HG02610 (cell line): ENCODE measurements around the gene CNTF.

Source experiments
- ATAC-seq: cut with Tn5 transposase; IDR thresholded peaks from one replicate; pipeline ENCODE4 v1.9.1; 2021; ENCODE audit warnings: mild to moderate bottlenecking, moderate library complexity; ENCODE audit not compliant: unreplicated experiment

The CNTF gene

DNA sequence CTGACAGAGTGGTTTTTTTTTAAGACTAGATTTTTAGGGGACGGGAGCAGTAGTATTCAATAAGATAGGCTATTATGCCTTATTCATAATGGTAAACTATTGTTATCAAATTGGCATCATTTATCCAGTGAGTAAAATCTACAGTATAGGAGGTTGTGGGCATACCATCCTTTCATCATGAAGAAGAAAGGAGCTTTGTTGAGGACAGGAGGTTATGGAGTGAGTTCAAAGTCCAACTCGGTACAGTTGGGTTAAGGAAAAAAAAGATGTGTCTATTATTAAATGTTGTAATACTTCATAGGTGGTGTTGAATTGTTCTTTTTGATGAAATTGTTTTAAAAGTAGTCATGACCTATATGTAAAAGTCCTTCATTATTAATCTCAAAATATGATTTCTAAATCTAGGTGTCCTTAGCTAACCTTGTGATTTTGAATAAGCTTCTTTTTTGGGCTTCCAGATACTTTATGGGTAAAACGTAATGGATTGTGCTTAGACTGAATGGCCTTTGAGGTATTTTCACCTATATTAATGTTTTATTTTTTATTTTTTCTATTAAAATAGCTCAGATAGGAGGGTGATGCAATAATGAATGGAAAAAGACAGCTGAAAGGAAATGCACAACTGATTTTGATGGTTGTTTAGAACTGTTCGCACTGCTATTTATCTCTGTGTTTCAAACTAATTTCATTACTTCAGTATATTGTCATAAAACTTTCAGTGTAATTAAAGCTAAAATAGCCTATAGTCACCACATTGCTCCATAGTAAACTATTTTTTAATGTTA, 15.3 kb upstream of the CNTF start:
- no peak for ATAC-seq

DNA sequence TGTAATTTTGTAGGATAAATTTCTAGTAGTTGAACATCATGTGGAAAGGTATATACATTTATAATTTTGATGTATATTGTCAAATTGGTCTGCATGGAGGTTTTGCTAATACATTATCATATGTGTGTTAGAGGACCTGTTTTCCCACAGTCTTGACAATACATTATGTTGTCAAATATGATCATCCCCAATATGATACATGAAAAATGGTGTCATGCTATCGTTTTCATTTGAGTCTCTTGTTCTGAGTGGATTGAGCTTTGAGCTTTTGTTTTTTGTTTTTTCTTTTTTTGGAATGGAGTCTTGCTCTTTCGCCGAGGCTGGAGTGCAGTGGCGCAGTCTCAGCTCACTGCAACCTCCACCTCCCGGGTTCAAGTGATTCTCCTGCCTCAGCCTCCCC, 14.1 kb upstream of the CNTF start:
- ATAC-seq: no peak

DNA sequence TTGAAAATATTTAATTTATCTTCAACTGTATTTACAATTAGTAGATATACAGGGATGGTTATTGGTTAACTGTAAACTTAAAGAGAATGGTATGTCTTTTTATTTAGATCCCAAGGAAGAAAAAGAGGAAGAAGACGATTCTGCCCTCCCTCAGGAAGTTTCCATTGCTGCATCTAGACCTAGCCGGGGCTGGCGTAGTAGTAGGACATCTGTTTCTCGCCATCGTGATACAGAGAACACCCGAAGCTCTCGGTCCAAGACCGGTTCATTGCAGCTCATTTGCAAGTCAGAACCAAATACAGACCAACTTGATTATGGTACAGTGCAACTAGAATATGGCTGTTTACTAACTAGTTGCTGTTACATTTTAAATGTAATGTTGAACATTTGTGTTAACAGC, 12.7 kb upstream of the CNTF start:
- no peak for ATAC-seq

DNA sequence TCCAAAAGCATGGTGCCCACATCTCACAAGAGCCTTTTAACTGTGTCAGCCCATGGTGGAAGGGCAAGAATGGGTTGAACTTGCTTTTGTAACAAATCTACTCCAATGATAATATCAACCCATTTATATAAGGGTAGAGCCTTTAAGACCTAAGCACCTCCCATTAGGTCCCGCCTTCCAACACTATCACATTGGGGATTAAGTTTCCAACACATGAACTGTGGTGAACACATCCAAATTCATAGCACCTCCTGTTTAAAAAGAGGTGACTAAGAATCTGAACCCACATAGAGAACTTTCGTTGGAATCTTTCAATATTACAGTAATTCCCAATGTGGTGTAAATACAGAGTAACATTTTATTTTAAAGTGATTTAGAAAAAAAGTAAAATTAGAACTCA, 9.2 kb upstream of the CNTF start:
- ATAC-seq: no peak

DNA sequence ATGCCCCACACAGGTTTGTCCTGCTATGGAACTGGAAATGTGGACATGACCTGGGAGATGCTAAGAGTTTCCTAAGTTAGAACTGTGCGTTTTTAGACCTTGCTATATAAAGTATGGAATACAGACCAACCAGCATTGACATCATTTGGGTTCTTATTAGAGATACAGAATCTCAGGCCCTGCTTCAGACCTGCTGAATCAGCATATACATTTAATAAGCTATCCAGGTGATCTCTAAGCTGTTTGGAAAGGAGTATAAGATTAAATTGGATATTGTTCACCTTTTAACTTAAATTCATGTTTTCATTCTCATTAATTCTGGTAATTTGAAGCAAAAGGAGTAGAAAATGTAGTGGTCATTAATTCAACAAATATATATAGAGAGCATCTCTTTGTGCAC, 6.9 kb upstream of the CNTF start:
- no peak for ATAC-seq

DNA sequence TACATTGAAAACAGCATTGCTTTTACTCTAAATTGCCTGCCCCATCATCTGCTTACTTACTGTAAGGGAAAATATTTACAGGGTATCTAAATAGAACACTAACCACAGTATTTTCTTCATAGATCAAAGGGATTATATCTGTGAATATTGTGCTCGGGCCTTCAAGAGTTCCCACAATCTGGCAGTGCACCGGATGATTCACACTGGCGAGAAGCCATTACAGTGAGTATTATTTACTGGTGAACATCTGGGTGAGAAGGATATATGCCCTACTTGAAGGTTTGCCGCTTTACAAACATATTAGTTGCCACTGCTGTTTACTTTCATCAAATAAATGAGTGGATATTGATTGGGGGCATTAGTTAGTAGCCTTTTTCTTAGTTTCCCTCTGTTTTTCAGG, 5.9 kb upstream of the CNTF start:
- ATAC-seq: no peak

DNA sequence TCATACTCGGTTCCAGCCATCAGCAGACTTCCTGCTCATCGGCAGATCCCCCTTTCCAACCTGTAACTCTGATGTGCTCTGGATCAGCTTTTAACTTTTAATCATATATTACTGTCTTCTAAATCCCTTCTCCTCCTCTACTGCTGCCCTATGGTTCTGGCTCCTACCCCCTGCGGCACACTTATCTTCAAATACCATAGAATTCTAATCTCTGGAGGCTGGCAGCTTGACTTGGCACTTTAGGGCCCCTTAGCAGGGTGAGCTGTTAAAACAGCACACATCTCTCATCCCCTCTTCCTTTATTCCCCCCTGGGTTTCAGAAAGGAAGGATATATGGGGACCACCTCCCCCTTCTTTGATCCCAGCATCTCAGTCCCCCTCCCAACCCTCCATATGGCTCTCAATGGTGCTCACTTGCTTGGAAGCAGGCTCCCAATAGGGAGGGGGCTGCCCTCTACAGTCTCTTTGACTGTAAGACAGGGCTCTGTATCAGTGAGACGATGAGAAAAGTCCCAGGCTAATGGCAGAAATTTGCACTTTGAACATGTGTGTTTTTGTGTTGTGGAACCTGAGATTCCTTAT, 4.4 kb upstream of the CNTF start:
- peak; percentile 34 for ATAC-seq

DNA sequence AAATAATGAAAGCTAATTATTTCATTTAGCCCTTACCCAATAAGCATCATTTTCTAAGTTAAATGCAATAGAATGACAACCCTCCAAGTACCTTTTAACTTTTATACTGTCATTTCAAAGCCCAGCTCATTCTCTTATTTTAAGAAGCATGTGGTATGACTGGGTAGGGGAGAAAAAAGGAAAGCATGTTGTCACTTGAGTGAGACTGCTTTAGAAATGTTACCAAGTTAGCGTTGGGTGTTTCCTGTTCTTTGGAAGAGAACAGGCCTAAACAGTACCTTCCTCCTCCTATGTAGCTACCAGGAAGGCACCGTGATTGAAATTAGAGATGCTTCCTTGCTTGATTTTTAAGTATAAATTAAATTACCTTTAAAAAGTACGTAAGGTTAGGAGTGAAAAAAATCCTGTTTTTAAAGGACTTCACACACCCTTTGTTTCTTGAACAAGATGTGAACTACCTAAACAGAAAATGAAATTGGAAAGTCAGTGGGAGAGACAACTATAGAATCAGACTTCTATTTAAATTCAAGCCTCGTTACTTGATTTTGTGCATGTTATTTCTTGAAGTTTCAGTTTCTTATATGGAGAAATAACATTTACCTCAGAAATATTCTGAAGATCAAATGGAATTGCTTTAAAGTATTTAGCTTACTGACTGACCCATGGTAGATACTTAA, 741 bp upstream of the CNTF start:
- ATAC-seq: peak; percentile 61

DNA sequence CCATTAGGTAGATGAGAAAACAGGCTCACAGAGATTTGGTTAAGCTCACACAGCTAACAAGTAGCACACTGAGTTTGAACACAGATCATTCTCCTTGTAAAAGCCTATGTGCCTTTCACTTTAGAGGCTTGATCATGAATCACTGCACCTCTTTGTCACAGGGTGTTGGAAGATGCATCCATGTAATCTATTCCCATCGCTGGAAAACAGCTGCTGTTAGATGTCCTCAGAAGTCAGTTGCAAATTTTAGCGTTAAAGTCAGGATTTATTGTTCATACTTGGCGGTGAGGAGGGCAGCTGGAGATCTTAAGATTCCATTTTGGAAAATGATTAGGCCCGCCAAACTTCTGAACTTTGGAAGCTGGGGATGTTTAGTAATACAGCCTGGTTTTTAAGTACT, 2.6 kb downstream of the CNTF start:
- ATAC-seq: no peak

DNA sequence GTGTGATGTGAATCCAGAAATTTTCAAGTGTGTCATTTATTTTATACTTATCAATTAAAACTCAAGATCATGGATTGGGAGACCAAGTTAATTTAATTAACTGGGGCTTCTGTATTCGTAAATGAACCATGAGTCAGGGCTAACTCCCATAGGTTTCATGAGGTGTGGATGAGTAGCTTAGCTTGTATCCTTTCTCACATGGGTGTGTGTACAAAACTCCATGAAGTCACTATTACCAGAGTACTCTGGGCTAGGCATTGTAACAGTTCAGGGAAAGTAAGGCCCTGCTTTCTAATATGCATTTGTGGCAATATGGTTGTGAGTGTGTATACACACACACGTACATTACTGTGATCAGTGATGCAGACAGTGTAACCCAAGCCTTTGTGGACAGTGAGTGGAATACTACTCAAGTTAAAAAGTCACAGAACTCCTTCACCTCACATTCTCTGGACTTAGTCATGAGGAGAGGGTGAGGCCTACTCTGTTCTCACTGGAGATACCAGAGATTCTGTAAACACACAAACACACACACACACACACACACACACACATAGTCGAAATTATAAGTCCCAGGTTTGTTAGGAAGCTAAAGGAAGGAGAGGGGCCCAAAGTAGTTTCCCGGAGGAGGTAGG, 3.5 kb downstream of the CNTF start:
- ATAC-seq: no peak

DNA sequence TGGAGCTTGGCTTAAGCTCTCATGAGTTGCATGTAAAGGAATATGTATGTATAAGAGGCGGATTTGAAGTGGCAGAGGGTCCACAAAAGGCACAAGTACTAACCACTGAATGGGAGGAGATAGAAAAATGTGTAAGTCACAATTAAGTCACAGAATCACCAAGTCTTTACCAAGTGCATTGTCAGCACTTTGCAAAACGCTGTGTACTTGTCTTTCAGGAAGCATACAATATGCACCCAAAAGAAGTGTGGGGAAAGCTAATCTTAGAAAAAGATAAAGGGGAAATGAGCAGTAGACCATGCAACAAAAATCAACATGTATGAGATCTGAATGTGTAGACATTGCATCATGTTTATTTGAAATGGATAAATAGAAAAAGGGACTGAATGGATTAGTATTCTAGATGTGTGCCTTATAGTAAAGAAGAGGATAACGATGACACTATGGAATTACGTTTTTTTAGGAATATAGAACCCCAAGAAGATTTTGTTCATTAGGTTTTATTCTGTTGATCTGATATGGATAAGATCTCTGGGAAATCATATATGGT, 4.5 kb downstream of the CNTF start:
- ATAC-seq: no peak

DNA sequence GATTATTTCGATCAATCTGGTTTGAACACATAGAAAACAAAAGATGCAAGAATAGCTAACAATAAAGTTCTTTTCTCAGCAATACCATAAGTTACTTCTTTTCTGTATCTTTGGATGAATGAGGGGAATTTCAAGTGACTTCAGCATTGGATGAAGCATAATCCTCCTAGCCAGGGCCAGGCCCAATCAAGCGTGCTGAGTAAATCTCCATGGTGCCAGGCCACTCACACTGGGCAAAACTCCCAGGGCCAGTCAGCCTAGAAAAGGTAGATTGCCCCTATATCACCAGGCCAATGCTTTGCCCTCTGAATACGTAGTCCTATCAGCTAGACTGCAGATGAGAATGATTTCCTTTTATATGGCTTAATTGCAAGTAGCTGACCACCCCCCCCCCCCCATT, 6.0 kb downstream of the CNTF start:
- no peak for ATAC-seq

DNA sequence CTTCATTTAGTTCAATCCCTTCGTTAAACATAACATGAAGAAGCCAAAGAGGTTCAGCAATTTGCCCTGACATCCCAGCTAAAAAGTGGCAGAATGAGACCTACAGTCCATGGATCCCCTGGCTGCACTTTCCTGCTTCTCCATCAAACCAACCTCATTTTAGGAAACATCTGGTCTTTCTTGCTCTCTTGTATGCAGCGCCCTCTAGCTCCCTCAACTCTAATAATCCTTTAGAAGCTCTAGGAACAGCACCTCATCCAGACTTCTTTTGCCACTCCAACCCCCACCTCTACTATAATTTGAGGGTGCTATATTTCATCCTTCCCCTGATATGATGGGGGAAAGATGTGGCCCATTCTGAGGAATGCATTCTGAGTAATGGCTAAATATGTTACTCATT, 7.4 kb downstream of the CNTF start:
- no peak for ATAC-seq

DNA sequence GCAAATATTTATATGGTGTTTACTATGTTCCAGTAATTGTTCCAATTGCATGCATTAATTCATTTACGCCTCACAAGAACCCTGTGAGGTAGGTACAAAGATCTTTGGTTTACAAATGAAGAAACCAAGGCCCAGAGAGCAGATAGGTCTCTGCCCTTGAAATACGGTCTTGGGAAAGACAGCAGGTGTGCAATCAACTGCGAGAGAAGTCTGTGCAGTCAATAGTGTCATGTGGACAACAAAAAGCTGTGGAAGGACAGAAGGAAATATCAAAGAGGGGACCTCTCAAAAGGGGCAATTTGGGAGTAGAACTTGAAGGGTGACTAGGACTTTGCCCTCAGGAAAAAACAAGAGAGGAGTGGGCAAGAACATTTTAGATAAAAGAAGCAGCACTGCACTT, 8.9 kb downstream of the CNTF start:
- no peak for ATAC-seq

DNA sequence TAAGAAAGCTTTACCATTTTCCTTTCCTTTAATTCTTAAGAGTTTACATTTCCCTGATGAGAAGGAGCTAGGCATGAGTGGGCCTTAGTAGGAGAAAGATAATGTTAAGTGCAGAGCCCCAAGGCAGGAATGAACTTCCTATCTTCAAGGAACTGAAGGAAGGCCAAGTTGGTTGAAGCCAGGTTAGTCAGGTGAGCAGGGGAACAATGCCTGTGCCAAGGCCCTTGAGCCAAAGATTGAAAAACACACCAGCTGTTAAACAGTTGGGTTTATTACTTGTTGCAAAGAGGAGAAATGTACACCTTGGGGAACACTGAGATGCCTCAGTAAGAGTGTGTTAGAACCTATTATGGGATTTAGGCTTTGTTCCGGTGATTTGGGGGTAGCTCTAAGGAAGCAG, 10.0 kb downstream of the CNTF start:
- no peak for ATAC-seq

DNA sequence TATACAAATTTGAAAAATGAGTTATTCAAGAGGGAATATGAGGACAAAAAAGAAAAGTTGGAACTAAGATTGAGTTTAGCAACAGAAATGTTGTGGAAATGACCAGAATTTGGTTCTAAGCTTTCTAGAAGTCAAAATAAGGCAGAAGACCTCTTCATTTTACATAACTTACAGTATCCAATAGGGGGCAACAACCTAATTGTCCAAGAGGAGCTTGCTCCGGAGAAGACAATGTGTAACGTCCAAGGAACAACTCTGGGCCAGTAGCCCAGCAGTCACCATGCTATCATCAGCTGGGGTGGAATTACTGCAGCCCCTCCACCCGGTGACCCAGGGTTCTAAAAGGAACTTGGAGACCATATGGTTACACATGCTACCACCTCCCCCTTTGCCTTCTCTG, 14.1 kb downstream of the CNTF start:
- no peak for ATAC-seq

DNA sequence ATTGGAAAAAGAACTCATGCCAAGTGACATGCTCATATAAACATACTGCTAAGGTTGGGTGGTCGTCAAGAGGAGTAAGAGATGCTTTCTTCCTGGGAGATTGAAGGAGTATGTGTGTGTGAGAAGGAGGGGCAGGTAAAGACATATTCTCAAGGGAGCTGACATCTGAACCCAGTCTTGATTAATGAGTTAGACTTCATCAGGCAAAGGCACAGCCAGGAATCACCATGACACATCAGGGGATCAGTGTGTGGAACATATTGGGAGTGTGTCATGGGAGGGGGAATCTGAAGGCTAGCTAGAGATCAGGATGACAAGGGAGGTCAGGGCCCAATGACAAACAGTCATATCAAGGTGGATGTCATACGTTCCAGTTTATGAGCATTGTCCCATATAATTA, 14.9 kb downstream of the CNTF start:
- no peak for ATAC-seq

DNA sequence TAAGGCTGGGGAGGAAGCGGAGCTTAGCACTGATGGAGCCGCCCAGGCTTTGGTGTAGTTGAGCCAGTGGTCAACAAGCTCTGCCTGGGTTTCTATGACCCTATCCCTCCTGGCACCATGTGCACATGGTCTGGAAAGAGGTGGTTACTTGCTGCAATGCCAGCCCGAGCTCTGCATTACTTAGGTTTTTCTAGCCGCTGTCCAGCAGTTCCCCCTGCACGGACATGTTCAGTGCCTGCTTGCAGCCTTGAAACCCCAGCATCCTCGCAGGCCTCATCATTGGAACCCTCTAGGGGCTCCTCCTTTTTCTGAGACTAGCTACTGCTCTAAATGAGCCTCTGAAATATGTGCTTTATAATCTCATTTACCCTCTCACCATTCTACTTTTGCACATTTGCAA, 16.6 kb downstream of the CNTF start:
- no peak for ATAC-seq

DNA sequence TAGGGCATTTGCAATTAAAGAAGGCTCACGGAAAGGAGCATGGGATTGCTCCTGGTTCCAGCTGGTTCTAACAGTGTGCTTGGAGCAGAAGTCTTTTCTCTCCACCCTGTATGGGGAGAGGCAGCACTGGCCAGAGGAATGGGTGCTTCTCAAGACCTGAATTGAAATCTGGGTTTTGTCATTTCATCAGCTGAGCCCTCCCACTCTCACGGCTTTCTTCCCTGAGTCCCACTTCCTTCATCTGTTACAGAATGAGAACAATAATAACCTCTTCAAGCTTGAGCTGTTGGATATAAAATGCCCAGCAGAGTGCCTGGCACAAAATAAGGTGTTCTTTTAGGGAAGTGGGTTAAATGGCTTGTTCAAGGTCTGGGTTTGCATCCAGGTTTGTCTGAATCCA, 17.2 kb downstream of the CNTF start:
- no peak for ATAC-seq

DNA sequence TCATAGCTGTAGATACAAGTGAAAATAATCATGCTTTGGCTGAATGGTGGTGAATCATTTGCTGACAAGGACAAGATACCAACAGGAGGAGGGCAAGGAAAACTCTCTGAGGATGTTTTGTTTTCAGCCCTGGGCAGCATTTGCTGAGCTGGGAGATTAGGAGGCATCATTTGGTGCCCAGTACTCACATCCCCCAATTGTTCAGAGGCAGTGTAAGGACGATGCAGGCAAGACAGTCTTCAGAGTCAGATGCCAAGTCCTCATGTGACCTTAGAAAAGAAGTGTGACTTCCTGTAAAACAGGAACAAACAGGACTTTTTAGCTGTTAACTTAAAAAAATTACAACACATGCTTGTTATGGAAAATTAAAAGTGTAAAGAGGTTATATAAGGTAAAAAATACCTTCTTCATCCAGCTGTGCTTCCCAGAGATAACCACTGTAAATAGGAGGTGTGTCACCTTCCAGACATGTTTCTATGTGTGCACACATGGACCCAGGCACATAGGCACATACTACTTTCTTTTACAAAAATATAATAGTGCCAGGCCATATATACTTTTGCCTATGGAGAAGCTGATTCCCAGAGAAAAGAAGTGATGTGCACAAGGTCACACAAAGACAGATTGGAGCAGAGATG, 18.0 kb downstream of the CNTF start:
- ATAC-seq: peak; percentile 41

DNA sequence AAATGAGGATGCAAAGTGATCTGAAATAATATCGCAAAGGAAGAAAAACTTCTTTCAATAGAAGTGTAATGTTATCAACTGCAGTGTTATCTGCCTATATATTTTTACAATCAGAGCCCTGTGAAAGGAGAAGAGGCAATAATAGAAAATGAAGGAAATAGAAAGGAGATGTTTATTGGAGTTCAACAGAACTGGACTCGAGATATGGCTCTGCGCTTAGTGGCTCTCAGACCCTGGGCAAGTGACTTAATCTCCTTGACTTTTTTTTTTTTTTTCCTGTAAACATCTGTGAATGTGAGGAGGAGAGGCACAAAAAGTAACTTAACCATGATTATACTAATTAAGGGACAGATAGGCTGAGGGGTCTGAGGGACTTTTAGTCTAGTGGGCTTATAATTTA, 18.9 kb downstream of the CNTF start:
- ATAC-seq: no peak
